Cardiac septum (tissue), 1 donor: ENCODE data around the gene GLRX. TPM values are rescaled to one million over a fixed set of nuclear protein-coding genes. Genes with fewer than 3 reads are reported as not detected.
"Not testable (repeated sequence)": the region's sequence is repeated elsewhere in the genome, so short reads cannot be mapped to it uniquely, and the experiment has no call there.

Source experiments
- DNase-seq: peaks from one replicate; pipeline ENCODE4 v3.0.0-alpha.2; 2020; ENCODE audit warnings: low spot score
- intact Hi-C: fragments of 100-400 bp; cut with DNase I; formaldehyde crosslinking; loops from one replicate; pipeline ENCODE4 v1.14.0; 2022
- total RNA-seq: library from RNA; stranded (reverse); fragmentation: NEBNext Ultra II Directional; extraction: Animal tissue kit (Norgen Biotek cat#: 25700); gene quantifications from one replicate; pipeline ENCODE4 v1.2.1, GENCODE V29; 2021
- donor health status: DM: no; HTN: no; CAD: no.

The GLRX gene
- total RNA-seq, 1 donor from 2014 or later, result 119 TPM

- intact Hi-C loops, result loop anchor here (5.0 to 10.0 kb wide), 2 partner anchors 397 to 745 kb away; no protein-coding TSS in a partner anchor
- no peak for DNase-seq
These were observed 34.8 kb upstream of the GLRX start for GRCh38 chr5:95857185-95857945.

GRCh38 chr5:95856501-95856981, 34.0 kb upstream of the GLRX start:
- DNase-seq, result no peak
- intact Hi-C loops, result loop anchor here (5.0 to 10.0 kb wide), 2 partner anchors 398 to 746 kb away; no protein-coding TSS in a partner anchor

- intact Hi-C loops, result loop anchor here (10.0 kb wide), 1 partner anchor 401 kb away; no protein-coding TSS in a partner anchor
- no peak for DNase-seq
These were observed 31.0 kb upstream of the GLRX start for GRCh38 chr5:95853490-95853889.

GRCh38 chr5:95852567-95852966, 30.0 kb upstream of the GLRX start:
- DNase-seq, result no peak
- intact Hi-C loops, result loop anchor here (10.0 kb wide), 1 partner anchor 402 kb away; no protein-coding TSS in a partner anchor

GRCh38 chr5:95851141-95851540, 28.6 kb upstream of the GLRX start:
- not testable (repeated sequence) for DNase-seq
- intact Hi-C loops, result loop anchor here (10.0 kb wide), 1 partner anchor 404 kb away; no protein-coding TSS in a partner anchor

- intact Hi-C loops, result loop anchor here (10.0 kb wide), 1 partner anchor 404 kb away; no protein-coding TSS in a partner anchor
- DNase-seq, result no peak
These were observed 27.9 kb upstream of the GLRX start for GRCh38 chr5:95850391-95850894.

- no peak for DNase-seq
- intact Hi-C loops, result loop anchor here (5.0 kb wide), 1 partner anchor 291 kb away; the partner anchor contains the start of gene ARSK
These were observed 26.2 kb upstream of the GLRX start for GRCh38 chr5:95848701-95849100.

GRCh38 chr5:95847261-95847592, 24.7 kb upstream of the GLRX start:
- intact Hi-C loops, result loop anchor here (1.0 to 5.0 kb wide), 2 partner anchors 66 to 290 kb away; partner anchors contain the start of gene ARSK
- DNase-seq, result no peak

- DNase-seq, result no peak
- intact Hi-C loops, result loop anchor here (1.0 to 5.0 kb wide), 2 partner anchors 65 to 289 kb away; partner anchors contain the start of gene ARSK
These were observed 24.2 kb upstream of the GLRX start for GRCh38 chr5:95846554-95847260.

- intact Hi-C loops, result loop anchor here (5.0 kb wide), 1 partner anchor 288 kb away; the partner anchor contains the start of gene ARSK
- DNase-seq, result no peak
These were observed 22.9 kb upstream of the GLRX start for GRCh38 chr5:95845391-95845790.

- DNase-seq, result no peak
- intact Hi-C loops, result loop anchor here (2.0 to 5.0 kb wide), 3 partner anchors 111 to 199 kb away; partner anchors contain the start of gene RHOBTB3
These were observed 21.3 kb upstream of the GLRX start for GRCh38 chr5:95843733-95844223.

GRCh38 chr5:95842854-95843544, 20.5 kb upstream of the GLRX start:
- peak; percentile 91 for DNase-seq
- intact Hi-C loops, result loop anchor here (2.0 to 5.0 kb wide), 3 partner anchors 111 to 198 kb away; partner anchors contain the start of gene RHOBTB3

- intact Hi-C loops, result loop anchor here (2.0 to 5.0 kb wide), 3 partner anchors 110 to 197 kb away; partner anchors contain the start of gene RHOBTB3
- DNase-seq, result no peak
These were observed 19.6 kb upstream of the GLRX start for GRCh38 chr5:95841914-95842812.

- DNase-seq, result no peak
- intact Hi-C loops, result loop anchor here (5.0 kb wide), 2 partner anchors 109 to 174 kb away; partner anchors contain the start of gene RHOBTB3
These were observed 18.6 kb upstream of the GLRX start for GRCh38 chr5:95840956-95841705.

GRCh38 chr5:95839658-95840057, 17.1 kb upstream of the GLRX start:
- DNase-seq, result no peak
- intact Hi-C loops, result loop anchor here (5.0 kb wide), 2 partner anchors 107 to 172 kb away; partner anchors contain the start of gene RHOBTB3

- DNase-seq, result no peak
- intact Hi-C loops, result no loop called here
These were observed 16.0 kb upstream of the GLRX start for GRCh38 chr5:95838556-95838955.

GRCh38 chr5:95838001-95838520, 15.5 kb upstream of the GLRX start:
- no peak for DNase-seq
- intact Hi-C loops, result no loop called here
